ENCODE results near the gene SORBS2.

SORBS2 gene

GRCh38 chr4:185666156-185666555 lies 145.8 kb downstream of the SORBS2 start:
- DNase-seq = no peak

DNA sequence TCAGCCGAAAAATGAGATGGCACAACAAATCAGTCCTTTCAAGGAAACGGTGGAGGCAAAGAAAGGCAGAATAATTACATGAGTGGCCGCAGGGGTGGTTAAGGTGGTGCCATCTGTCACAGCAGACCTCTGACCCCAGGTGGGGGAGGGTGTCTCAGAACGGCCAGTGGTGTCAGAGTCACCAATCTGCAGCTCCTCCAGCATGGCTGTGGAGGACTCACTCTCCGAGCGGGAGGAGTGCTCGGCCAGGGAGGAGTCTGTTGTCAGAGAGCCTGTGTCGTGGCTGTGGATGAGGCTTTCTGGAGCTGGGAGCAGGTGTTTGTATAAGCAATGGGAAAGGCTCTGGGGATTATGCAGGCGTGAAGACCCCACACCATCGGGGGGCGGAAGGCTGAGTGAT lies 146.3 kb downstream of the SORBS2 start:
- DNase-seq = peak; percentile 42

DNA sequence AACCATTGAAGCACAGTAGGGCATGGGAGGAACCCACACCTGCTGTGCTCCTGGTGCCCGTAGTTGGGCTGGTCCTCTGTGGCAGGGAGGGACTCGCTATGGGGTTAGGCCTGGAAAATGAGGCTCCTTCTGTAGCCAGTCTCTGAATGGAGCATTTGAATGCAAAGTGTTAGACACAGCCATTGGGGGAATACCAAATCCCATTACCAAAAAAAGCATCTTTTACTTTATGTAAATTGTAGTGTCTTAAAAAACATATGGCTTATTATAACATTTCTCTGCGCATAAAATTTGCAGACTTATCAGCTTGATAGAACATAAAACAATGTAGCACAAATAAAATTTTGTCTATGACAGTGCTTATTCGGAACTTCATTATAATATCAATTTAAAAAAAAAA lies 147.5 kb downstream of the SORBS2 start:
- DNase-seq = no peak

- DNase-seq = no peak
Measured at GRCh38 chr4:185662030-185662778, 149.8 kb downstream of the SORBS2 start.

DNA sequence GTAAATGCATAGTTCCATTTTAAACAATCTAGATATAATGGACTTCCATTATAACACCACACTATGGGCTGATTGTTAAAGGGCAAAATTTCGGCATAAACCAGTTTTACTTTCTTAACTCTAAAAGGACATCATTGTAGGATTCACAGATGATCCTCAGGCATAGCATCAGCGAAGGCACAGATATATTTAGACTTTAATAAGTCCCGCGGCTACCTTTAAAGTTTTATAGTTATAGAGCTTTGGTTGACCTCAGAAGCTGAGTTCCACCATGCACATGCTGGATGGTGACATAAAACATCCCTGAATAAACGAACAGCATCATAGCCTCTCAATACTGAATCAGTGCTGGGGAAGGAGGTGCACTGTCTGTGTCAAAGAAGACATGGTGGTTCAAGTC lies 151.7 kb downstream of the SORBS2 start:
- no peak for DNase-seq

GRCh38 chr4:185657699-185658098 lies 154.3 kb downstream of the SORBS2 start:
- DNase-seq = no peak

GRCh38 chr4:185657183-185657582 lies 154.8 kb downstream of the SORBS2 start:
- no peak for DNase-seq

DNA sequence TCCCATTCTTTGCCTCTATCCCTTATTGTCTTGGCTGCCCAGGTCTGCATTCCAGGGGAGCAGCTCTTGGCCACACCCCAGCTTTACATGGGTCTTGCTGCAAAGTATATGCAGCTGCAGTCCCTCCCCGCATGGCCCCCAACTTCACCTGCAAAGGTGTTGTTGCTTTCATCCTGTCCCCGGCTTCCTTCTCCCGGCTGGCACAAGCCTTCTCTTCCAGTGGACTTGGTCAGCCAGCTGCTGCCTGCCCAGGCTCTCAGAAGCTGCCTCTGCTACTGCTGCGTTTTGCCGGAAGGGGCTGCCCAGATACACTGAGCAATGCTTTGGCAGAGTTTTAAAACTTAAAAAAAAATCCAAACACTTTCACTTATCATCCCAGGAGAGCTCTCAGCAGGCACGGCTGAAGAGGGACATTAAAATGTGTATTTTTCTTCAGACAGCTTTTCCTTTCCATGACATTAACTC lies 155.5 kb downstream of the SORBS2 start:
- no peak for DNase-seq

DNA sequence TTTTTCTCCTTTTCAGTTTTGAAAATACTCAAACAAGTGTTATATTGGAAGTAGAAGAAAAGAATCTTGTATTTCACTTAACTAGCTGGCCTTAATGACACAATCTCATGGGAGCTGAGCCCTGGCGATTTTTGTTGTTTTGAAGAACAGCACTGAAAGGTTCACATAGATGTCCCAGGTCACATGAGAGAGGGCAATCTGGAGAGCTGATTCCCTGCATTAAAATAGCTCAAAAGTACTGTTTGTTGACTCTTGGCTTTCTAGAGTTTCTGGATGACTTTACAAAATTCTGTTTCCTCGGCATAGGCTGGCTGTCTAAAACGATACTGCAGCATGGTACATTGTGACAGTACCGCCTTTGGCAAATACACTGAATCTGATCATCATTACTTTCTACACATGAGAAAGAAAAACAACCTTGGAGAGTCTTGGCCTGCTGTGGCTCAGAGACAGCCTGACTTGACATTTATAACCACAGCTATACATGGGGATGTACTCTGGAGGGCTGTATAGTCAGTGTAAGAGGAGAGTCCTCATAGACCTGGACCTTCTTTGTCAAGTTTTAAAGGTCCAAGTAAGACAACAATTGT lies 156.9 kb downstream of the SORBS2 start:
- peak; percentile 28 for DNase-seq

DNA sequence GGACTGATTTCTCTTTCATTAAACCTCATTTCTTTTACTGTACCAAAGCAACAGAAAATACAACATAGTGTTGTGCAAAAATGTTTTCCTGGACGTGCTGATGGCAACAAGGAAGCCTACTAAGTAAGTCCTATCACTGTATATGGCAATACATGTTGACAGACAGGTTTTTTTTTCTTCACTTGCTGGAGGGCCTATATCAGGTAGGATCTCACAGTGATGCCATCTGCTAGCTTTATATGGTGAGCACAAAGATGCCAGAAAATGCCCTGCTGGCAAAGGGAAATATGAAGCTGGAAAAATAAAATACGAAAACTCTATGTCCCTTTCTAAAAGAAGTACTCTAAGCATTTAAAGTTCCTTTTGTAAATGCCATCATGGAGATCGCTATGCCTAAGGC lies 157.7 kb downstream of the SORBS2 start:
- peak; percentile 44 for DNase-seq

GRCh38 chr4:185651851-185652250 lies 160.1 kb downstream of the SORBS2 start:
- no peak for DNase-seq

DNA sequence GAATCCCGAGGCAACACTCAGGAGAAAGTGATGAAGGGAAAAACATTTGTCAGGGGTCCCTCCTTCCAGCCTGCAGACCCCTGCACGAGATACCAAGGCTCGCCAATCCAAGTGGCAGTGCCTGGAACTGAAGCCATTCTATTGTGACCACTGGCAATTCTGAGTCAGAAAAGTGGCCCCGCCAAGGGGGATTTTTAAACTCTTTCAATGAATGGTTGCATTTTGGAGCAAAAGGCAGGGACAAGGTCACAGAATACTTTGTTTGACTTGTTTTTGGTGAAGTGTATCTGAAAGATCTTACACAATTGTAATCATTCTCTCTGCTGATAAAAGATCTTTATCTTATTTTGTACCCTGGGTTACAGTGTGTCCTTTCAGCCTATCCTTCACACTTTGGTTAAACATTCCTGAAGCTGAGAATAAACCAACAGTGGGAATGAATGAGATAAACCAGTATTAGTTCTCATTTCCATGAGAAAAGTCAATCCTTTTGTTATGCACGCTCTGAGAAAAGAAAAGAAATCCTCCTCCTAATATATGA lies 160.8 kb downstream of the SORBS2 start:
- no peak for DNase-seq

GRCh38 chr4:185648631-185649030 lies 163.4 kb downstream of the SORBS2 start:
- DNase-seq = no peak

DNA sequence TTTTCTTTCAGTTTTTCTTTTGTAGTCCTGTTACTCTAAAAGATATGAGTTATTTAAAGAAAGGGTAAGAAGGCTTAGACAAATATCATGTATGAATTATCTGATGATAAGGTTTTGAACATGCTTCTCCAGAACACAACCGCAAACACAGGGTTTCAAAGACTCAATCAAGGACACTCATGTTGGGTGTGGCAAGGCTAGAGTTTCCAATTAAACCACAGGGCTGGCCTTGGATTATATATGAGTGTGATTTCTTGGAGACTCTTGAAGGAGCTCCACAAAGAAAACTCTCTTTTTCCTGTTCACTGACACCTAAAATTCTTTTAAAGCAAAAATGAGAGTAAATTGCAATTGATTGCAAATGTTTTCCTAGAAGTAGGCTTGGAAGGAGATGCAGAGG lies 166.6 kb downstream of the SORBS2 start:
- DNase-seq = no peak

DNA sequence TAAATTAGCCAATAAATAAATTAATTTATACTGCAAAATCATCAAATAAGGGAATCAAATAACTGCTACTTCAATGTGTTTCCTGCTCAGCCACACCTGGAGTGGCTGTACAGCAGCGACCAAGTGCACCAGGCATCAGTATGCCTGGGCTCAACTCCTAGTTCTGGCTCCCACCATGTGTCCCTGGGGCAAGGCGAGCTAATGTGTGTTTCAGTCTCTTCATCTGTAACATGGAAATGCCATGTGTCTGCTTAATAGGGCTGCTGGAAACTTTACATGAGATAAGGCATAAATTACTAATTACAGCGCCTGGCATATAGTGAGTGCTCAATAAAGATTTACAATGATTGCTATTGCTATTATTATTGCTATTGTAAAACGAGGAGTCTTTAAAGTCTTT lies 167.6 kb downstream of the SORBS2 start:
- no peak for DNase-seq

- DNase-seq = no peak
Measured at GRCh38 chr4:185642907-185643306, 169.1 kb downstream of the SORBS2 start.

DNA sequence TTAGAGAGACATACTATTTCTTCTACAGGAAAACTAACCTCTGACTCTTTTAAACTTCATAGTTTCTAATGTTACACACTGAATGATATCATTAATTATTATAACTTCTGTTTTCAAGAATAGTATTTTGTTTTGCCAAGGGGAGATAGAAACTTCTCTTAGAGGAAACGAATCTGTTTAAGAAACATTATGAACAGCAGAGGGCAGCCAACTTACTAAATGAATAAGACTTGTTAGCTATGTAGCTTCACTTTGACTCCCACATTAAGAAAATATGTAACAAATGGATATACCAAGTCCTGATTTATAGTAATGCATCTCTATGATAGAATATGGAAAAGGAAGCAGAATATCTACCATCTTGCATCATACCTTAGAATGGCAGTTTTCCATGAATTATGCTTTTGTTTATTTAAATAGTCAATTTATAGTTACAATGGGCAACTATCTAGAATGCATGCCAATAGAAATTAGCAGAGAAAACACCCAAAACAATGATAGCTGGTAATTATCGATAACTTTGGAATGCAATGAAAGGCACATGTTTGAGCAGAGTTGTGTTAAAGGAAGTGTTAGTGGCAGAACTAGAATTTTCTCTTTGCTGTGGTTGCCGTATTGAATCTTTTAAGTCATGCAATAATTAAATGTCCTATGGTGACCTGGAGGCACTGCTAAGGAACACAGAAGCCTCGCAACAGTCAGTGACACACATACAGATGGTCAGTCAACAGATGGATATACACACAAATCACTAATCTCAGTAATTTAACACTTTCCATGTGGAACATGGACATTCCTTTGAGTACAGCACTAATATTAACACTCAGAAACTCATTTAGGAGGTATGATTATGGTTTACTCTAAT lies 171.0 kb downstream of the SORBS2 start:
- DNase-seq = peak; percentile 77

DNA sequence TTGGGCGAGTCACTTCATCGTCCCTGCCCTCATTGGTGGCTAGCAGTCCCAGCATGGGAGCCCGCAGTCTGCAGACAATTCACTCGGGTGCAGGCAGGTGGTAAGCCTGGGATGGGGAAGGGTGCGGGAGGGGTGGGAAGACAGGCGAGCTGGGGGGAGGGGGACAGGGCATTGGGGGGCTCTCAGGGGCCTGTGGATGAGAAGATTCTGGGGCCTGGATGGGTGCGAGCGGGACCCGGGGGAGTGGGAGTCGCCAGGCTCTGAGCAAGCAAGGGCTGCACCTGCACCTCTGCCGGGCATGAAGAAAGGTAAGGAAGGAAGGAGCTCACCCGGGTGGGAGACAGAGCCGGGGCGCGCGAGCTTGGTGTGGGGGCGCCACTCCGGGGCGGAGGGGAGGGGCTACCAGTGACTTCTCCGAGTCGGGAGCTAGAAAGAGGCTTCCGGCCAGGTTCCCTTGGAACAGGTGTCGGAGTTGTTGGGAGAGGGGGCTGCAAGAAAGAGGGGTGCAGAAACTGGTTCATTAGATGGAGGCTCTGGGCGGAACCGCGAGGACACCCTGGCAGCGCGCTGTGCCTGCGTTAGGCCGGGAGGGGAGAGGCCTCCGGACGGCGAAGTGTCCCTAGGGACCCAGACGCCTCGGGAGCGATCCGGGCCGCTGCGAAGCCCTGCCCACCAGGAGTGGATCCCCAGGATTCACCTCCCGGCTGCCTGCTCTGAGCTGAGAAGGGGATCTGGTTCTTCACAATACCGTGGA lies 173.3 kb downstream of the SORBS2 start:
- peak; percentile 70 for DNase-seq

GRCh38 chr4:185638093-185638492 lies 173.9 kb downstream of the SORBS2 start:
- peak; percentile 58 for DNase-seq

DNA sequence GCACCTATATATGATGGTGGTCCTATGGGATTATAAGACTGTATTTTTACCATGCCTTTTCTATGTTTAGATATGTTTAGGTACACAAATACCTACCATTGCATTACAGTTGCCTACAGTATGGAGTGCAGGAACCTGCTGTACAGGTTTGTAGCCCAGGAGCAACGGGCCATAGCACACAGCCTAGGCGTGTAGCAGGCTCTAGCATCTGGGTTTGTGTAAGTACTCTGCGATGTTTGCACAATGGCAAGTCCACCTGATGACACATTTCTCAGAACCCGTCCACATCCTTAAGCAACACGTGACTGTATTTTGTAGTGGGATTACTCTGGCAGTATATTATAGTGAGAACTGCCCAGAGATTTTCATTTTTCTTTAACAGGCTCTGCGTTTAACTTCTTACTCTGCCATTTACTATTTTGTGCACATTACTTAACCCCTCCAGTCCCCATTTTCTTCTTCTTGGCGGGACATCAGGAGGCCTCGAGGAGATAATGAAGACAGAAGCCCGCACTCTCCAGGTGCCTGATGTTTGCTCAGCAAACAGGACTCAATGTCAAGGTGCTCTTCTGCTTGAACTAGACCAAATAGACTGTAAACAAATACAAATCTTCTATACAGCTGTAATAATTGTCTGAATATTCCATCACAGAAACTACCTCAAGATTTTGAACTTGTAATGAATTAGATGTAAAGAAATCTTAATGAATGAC lies 174.7 kb downstream of the SORBS2 start:
- DNase-seq = peak; percentile 96

DNA sequence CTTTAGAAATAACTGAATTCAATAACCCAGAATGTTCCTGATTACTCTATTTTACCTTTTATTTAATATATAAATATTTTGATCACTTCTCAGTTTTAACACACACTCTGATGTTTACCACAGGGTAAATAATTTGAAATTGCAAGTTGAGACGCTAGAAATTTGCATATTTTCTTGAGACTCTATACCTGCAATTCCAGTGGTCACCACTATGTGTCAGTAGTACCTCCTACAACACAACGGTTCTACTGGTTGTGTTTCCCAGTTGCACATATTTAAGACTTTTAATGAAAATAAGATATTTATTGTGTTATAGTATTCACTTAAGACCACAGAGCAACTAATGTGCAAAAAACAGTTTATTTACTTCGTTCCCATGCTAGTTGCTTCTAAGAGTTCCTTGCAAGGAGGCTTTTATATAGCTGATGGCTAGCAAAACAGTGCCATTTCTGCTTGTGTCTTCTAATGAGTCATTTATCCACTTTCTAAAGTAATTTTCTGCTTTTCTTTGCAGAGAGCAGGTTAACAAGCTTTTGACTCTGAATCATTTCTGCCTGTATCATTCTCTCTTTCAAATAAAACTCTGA lies 177.8 kb downstream of the SORBS2 start:
- DNase-seq = peak; percentile 36

GRCh38 chr4:185626798-185627197 lies 185.2 kb downstream of the SORBS2 start:
- no peak for DNase-seq
